ENCODE results near the gene ALDH3A1. TPM values are rescaled to one million over a fixed set of nuclear protein-coding genes. Genes with fewer than 3 reads are reported as not detected.

The ALDH3A1 gene
- total and polyA plus RNA-seq, 2 experiments from 2014 or later: 0.17 to 0.21 TPM

- Mint-ChIP-seq H3K27me3 (ENCODE audit: insufficient read depth, low read depth, poor library complexity) (no peaks in the 10 kb centered on the region), H3K27ac (no peak overlapping the region), H3K9me3 (no peaks in the 10 kb centered on the region; the same call in 2 of the 3 replicates), H3K4me3 (no peak overlapping the region), H3K36me3 (ENCODE audit: low read depth) (no peaks in the 10 kb centered on the region), H3K4me1 (no peaks in the 10 kb centered on the region; the same call in 2 of the 3 replicates)
- no peaks in the 10 kb centered on the region for H3K36me3 ChIP-seq (ENCODE audit: insufficient read depth)
- no peak for TF ChIP-seq NANOG (IDR thresholded peaks at IDR 0.05; ENCODE audit: borderline replicate concordance)
- TF ChIP-seq, protein P1, sequence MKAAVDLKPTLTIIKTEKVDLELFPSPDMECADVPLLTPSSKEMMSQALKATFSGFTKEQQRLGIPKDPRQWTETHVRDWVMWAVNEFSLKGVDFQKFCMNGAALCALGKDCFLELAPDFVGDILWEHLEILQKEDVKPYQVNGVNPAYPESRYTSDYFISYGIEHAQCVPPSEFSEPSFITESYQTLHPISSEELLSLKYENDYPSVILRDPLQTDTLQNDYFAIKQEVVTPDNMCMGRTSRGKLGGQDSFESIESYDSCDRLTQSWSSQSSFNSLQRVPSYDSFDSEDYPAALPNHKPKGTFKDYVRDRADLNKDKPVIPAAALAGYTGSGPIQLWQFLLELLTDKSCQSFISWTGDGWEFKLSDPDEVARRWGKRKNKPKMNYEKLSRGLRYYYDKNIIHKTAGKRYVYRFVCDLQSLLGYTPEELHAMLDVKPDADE (IDR thresholded peaks at IDR 0.05): no peak
- TF ChIP-seq CTCF (conservative IDR thresholded peaks at IDR 0.05; ENCODE audit: low read depth in 2 of 2): no peak
- TF ChIP-seq EZH2phosphoT487 (IDR thresholded peaks at IDR 0.05; ENCODE audit: unreplicated experiment): no peak
- TF ChIP-seq EZH2 (IDR thresholded peaks at IDR 0.05; ENCODE audit: low read depth, unreplicated experiment): no peak
- TF ChIP-seq POLR2AphosphoS5 (IDR thresholded peaks at IDR 0.05; ENCODE audit: low read depth): no peak
- no peak for TF ChIP-seq JUNB (IDR thresholded peaks at IDR 0.05; ENCODE audit: unreplicated experiment)
- H3K9me2 ChIP-seq (ENCODE audit: insufficient read depth): no peaks in the 10 kb centered on the region
- no peaks in the 10 kb centered on the region for H4K20me1 ChIP-seq (replicated peaks; ENCODE audit: insufficient read depth)
- no peaks in the 10 kb centered on the region for H3K79me2 ChIP-seq (replicated peaks; ENCODE audit: insufficient read depth)
- no peak overlapping the region for H3K4me3 ChIP-seq
- no peak overlapping the region for H3K4me2 ChIP-seq
- ATAC-seq (no peak), DNase-seq (ENCODE audit: low spot score) (no peak)
- no peak overlapping the region for H3K27ac ChIP-seq (ENCODE audit: low read depth)
- no peak overlapping the region; the same call in 1 of the 2 replicates for H2AFZ ChIP-seq
- H3K4me1 ChIP-seq (ENCODE audit: insufficient read depth): no peaks in the 10 kb centered on the region
- no peaks in the 10 kb centered on the region for H3K27me3 ChIP-seq (ENCODE audit: insufficient read depth)
- no peaks in the 10 kb centered on the region for H3F3A ChIP-seq (replicated peaks; ENCODE audit: low read depth)
These were observed 12.0 kb downstream of the ALDH3A1 start for GRCh38 chr17:19736071-19736470.

- ATAC-seq: no peak
- H3K4me2 ChIP-seq: no peak overlapping the region
- H3F3A ChIP-seq (replicated peaks; ENCODE audit: low read depth): no peaks in the 10 kb centered on the region
- H3K36me3 Mint-ChIP-seq (ENCODE audit: low read depth): no peaks in the 10 kb centered on the region
- no peaks in the 10 kb centered on the region for H3K79me2 ChIP-seq (replicated peaks; ENCODE audit: insufficient read depth)
- H3K4me1 Mint-ChIP-seq: no peaks in the 10 kb centered on the region; the same call in 2 of the 3 replicates
- H3K4me3 ChIP-seq: no peak overlapping the region
- no peaks in the 10 kb centered on the region for H3K27me3 ChIP-seq (ENCODE audit: insufficient read depth)
- TF ChIP-seq, protein P1 (IDR thresholded peaks at IDR 0.05): no peak
- no peak overlapping the region for H2AFZ ChIP-seq
- no peak overlapping the region for H3K27ac ChIP-seq (ENCODE audit: low read depth)
- H4K20me1 ChIP-seq (replicated peaks; ENCODE audit: insufficient read depth): no peaks in the 10 kb centered on the region
- DNase-seq (ENCODE audit: low spot score): no peak
- H3K27ac Mint-ChIP-seq: no peak overlapping the region
- H3K27me3 Mint-ChIP-seq (ENCODE audit: insufficient read depth, low read depth, poor library complexity): no peaks in the 10 kb centered on the region
- H3K9me3 Mint-ChIP-seq: no peaks in the 10 kb centered on the region; the same call in 2 of the 3 replicates
- no peaks in the 10 kb centered on the region for H3K9me2 ChIP-seq (ENCODE audit: insufficient read depth)
- H3K4me1 ChIP-seq (ENCODE audit: insufficient read depth): no peaks in the 10 kb centered on the region
- H3K4me3 Mint-ChIP-seq: no peak overlapping the region
- H3K36me3 ChIP-seq (ENCODE audit: insufficient read depth): no peaks in the 10 kb centered on the region
These were observed 14.1 kb downstream of the ALDH3A1 start for GRCh38 chr17:19733953-19734526.
